ENCODE measurements around the gene CYFIP1.

Gene CYFIP1

DNA sequence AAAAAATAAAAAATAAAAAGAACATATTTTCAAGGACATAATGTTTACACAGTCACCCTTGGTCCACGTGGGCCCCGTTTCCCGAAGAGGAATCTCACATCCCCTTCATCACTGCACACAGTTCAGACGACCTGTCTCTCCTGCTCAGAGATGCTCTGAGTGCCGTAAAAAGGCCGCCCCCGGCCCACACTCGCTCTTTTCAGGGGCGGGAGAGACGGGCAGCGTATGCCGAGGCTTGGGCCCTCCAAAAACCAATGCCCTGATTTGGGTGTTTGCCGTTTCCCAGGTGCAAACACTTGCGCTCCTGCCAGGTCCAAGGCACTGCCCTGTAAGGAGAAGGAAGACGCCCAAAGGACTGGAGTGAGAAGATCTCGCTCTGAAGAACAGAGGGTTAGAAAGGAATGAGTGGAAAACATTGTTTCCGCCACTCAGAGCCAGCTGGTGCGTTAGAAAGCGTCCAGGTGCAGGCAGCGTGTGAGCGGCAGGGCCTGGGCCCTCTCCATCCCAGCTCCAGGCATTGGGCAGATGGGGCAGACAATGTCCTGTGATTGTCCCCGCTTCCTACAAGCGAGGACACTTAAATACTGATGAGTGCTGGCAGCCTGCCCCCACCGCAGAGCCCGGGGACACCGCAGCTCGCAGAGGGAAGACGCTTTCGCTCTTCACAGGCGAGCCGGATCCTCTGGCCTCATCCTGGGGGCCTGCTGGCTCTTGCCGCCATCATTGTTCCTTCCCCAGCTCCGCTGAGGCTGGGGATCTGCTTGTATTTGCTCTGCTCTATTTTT is 88.5 kb downstream of the CYFIP1 start:
- Histone ChIP-seq H4K20me1 (ENCODE audit: insufficient read depth) (no peaks in the 10 kb centered on the region), H3K9ac (no peak overlapping the region), H3K79me2 (ENCODE audit: insufficient read depth, low read depth) (no peaks in the 10 kb centered on the region), H3K27me3 (ENCODE audit: insufficient read depth, low read depth) (no peaks in the 10 kb centered on the region), H2AFZ (ENCODE audit: low read depth) (no peak overlapping the region), H3K4me1 (ENCODE audit: low read depth, poor library complexity, severe bottlenecking) (no peaks in the 10 kb centered on the region), H3K36me3 (ENCODE audit: insufficient read depth) (no peaks in the 10 kb centered on the region), H3K4me2 (no peak overlapping the region), H3K4me3 (IDR thresholded peaks at IDR 0.05; ENCODE audit: insufficient read depth, low read depth, low read length) (no peak overlapping the region), H3K27ac (no peak overlapping the region)
- TF ChIP-seq, protein P1, sequence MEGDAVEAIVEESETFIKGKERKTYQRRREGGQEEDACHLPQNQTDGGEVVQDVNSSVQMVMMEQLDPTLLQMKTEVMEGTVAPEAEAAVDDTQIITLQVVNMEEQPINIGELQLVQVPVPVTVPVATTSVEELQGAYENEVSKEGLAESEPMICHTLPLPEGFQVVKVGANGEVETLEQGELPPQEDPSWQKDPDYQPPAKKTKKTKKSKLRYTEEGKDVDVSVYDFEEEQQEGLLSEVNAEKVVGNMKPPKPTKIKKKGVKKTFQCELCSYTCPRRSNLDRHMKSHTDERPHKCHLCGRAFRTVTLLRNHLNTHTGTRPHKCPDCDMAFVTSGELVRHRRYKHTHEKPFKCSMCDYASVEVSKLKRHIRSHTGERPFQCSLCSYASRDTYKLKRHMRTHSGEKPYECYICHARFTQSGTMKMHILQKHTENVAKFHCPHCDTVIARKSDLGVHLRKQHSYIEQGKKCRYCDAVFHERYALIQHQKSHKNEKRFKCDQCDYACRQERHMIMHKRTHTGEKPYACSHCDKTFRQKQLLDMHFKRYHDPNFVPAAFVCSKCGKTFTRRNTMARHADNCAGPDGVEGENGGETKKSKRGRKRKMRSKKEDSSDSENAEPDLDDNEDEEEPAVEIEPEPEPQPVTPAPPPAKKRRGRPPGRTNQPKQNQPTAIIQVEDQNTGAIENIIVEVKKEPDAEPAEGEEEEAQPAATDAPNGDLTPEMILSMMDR (conservative IDR thresholded peaks at IDR 0.05; ENCODE audit: low read depth, low read length) = no peak

DNA sequence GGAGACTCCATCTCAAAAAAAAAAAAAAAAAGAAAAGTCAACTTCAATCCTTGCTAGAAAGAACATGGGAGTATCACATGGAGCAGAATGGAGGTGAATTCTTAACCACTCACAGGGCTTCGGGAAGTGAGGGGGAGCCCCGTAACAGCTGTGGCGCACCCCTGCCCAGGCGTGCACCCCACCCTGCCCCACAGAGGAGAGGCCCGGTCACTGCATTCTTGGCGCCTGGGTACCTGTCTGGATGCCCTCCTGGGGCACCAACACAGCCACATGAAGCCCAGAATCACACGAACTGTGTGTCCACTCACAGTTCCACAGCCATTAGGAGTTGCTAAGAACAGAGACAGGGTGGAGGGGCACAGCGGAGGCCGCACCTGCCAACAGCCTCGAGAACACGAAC is 89.9 kb downstream of the CYFIP1 start:
- H3K27me3 ChIP-seq (ENCODE audit: insufficient read depth, low read depth) = no peaks in the 10 kb centered on the region
- no peaks in the 10 kb centered on the region for H3K36me3 ChIP-seq (ENCODE audit: insufficient read depth)
- no peaks in the 10 kb centered on the region for H4K20me1 ChIP-seq (ENCODE audit: insufficient read depth)

DNA sequence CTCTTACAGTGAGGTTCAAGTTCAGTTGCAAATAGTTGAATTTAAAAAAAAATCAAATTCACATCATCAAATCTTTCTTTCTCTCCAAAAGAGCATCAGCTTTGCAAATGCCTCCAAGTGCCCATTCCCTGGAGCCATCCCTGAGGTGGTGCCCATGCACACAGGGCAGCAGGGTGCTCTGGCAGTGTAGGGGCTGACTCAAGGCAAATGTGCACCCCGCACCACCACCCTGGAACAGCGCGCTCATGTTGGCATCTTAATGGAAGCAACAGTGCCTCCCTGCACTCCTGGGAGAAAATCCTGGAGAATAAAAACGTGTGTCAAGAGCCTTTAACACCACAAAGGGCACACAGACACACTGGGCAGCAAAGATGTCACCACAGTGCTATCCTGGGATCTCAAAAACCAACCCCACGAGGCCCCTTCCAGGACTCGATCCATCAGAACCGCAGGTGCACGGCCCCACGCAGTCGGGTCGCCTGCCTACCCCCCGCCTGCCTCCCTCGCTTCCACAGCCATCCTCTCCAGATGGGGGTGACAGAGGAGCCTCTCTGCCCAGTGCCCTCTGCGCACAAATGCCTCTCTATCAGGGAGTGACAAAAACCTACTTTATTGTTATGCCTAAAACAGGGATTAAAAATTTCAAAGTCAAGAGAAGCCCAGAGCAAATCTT is 90.9 kb downstream of the CYFIP1 start:
- no peaks in the 10 kb centered on the region for H3K4me1 ChIP-seq (ENCODE audit: low read depth, poor library complexity, severe bottlenecking)
- H3K4me2 ChIP-seq = no peak overlapping the region
- no peak overlapping the region for H2AFZ ChIP-seq (ENCODE audit: low read depth)
- H3K9ac ChIP-seq = no peak overlapping the region
- no peaks in the 10 kb centered on the region for H3K79me2 ChIP-seq (ENCODE audit: insufficient read depth, low read depth)
- H3K27ac ChIP-seq = no peak overlapping the region
- no peaks in the 10 kb centered on the region for H3K27me3 ChIP-seq (ENCODE audit: insufficient read depth, low read depth)
- H3K4me3 ChIP-seq (IDR thresholded peaks at IDR 0.05; ENCODE audit: insufficient read depth, low read depth, low read length) = no peak overlapping the region
- TF ChIP-seq, protein P1 (conservative IDR thresholded peaks at IDR 0.05; ENCODE audit: low read depth, low read length) = no peak
- H3K36me3 ChIP-seq (ENCODE audit: insufficient read depth) = no peaks in the 10 kb centered on the region
- no peaks in the 10 kb centered on the region for H4K20me1 ChIP-seq (ENCODE audit: insufficient read depth)

More for the DNA sequence above, 89.9 kb downstream of the CYFIP1 start:
- Histone ChIP-seq H3K27ac (no peak overlapping the region), H3K4me3 (IDR thresholded peaks at IDR 0.05; ENCODE audit: insufficient read depth, low read depth, low read length) (no peak overlapping the region), H2AFZ (ENCODE audit: low read depth) (no peak overlapping the region), H3K79me2 (ENCODE audit: insufficient read depth, low read depth) (no peaks in the 10 kb centered on the region), H3K9ac (no peak overlapping the region), H3K4me1 (ENCODE audit: low read depth, poor library complexity, severe bottlenecking) (no peaks in the 10 kb centered on the region), H3K4me2 (no peak overlapping the region)
- TF ChIP-seq, protein P1 (conservative IDR thresholded peaks at IDR 0.05; ENCODE audit: low read depth, low read length) = no peak

DNA sequence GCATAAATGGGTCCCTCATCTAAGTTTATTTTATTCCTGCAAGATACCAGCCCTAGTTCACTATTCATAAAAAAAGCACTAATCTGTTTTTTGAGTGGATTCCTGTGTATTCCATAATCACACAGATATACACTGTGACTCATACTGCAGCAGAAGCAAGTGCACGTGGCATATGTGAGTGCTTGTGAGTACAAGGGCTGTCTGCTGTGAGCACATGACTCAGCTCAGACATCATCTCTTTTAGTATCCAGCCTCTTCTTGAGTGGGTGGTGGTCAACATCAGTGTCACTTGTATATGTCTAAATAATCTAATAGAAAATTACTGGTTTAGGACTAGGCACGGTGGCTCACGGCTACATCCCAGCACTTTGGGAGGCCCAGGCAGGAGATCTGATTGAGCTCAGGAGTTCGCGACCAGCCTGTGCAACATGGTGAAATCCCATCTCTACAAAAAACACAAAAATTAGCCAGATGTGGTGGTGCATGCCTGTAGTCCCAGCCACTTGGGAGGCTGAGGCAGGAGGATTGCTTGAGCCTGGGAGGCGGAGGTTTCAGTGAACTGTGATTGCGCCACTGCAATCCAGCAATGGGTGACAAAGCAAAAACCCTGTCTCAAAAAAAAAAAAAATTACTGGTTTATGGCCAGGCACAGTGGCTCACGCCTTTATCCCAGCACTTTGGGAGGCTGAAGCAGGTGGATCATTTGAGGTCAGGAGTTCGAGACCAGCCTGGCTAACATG is 91.9 kb downstream of the CYFIP1 start:
- Histone ChIP-seq H3K4me1 (ENCODE audit: low read depth, poor library complexity, severe bottlenecking) (no peaks in the 10 kb centered on the region), H3K27me3 (ENCODE audit: insufficient read depth, low read depth) (no peaks in the 10 kb centered on the region), H3K4me2 (no peak overlapping the region), H3K27ac (no peak overlapping the region), H3K4me3 (IDR thresholded peaks at IDR 0.05; ENCODE audit: insufficient read depth, low read depth, low read length) (no peak overlapping the region), H4K20me1 (ENCODE audit: insufficient read depth) (no peaks in the 10 kb centered on the region), H3K79me2 (ENCODE audit: insufficient read depth, low read depth) (no peaks in the 10 kb centered on the region), H2AFZ (ENCODE audit: low read depth) (no peak overlapping the region), H3K36me3 (ENCODE audit: insufficient read depth) (no peaks in the 10 kb centered on the region), H3K9ac (no peak overlapping the region)
- TF ChIP-seq, protein P1 (conservative IDR thresholded peaks at IDR 0.05; ENCODE audit: low read depth, low read length) = no peak

Data from KMS-11 (cell line).